IMR-90 (cell line): ENCODE data around the gene MAGI1. TPM values are rescaled to one million over a fixed set of nuclear protein-coding genes. Genes with fewer than 3 reads are reported as not detected.

Source experiments
- ATAC-seq: fragments of 200-7000 bp; cut with Tn5 transposase; 2 replicates; pipeline ENCODE4 v1.9.1; 2020; ENCODE audit warnings: low read depth, mild to moderate bottlenecking, moderate library complexity
- BruUV-seq: library from RNA; stranded (reverse); fragments of 400-500 nt; replicated peaks from 2 replicates; lab custom pipeline; 2021; lab: Mats Ljungman, UMichigan
- CTCF ChIA-PET: fragments of 300-600 bp; formaldehyde crosslinking; extraction: SDS; loops from one replicate; lab custom pipeline; 2021; ENCODE audit warnings: antibody characterized with exemption; lab: Yijun Ruan, JAX
- POLR2A ChIA-PET: fragments of 300-600 bp; sonication (Branson Sonifier 250); formaldehyde crosslinking; loops from one replicate; lab custom pipeline; 2022; ENCODE audit warnings: antibody characterized with exemption; ENCODE audit not compliant: unreplicated experiment; lab: Charles Lee
- DNase-seq: peaks from one replicate; pipeline ENCODE4 v3.0.0; 2013
- H2AFZ ChIP-seq: replicated peaks from 2 replicates; pipeline ENCODE3; 2013; ENCODE audit warnings: low read length, mild to moderate bottlenecking; ENCODE audit not compliant: poor library complexity
- H2AK5ac ChIP-seq: 2 replicates; pipeline ENCODE4 v1.6.1; 2013; ENCODE audit warnings: low read depth, low read length, inconsistent platforms
- H2AK9ac ChIP-seq: replicated peaks from 2 replicates; pipeline ENCODE3; 2013; ENCODE audit warnings: mild to moderate bottlenecking, low read depth, low read length, moderate library complexity; ENCODE audit not compliant: poor library complexity
- H2BK120ac ChIP-seq: 2 replicates; pipeline ENCODE4 v1.6.1; 2013; ENCODE audit warnings: low read depth, low read length, inconsistent platforms
- H2BK15ac ChIP-seq: 3 replicates; pipeline ENCODE4 v1.6.1; 2013; ENCODE audit warnings: low read depth, low read length, inconsistent platforms
- H2BK20ac ChIP-seq: 2 replicates; pipeline ENCODE4 v1.6.1; 2013; ENCODE audit warnings: low read depth, mild to moderate bottlenecking, inconsistent platforms, low read length, moderate library complexity
- H2BK5ac ChIP-seq: 2 replicates; pipeline ENCODE4 v1.6.1; 2013; ENCODE audit warnings: mild to moderate bottlenecking, low read depth, low read length, inconsistent platforms; ENCODE audit not compliant: poor library complexity, severe bottlenecking
- H3K14ac ChIP-seq: replicated peaks from 2 replicates; pipeline ENCODE4 v1.6.1; 2013; ENCODE audit warnings: low read depth, low read length, inconsistent platforms
- H3K18ac ChIP-seq: 2 replicates; pipeline ENCODE4 v1.6.1; 2013; ENCODE audit warnings: low read depth, low read length, control low read depth
- H3K23ac ChIP-seq: 2 replicates; pipeline ENCODE4 v1.6.1; 2013; ENCODE audit warnings: low read depth, low read length, inconsistent platforms
- H3K27ac ChIP-seq: 2 replicates; pipeline ENCODE4 v1.5.1; 2013; ENCODE audit warnings: mild to moderate bottlenecking, control low read depth, low read length; ENCODE audit not compliant: insufficient read depth
- H3K27me3 ChIP-seq: 2 replicates; pipeline ENCODE4 v1.6.1; 2013; ENCODE audit warnings: low read length; ENCODE audit not compliant: control insufficient read depth, insufficient read depth
- H3K36me3 ChIP-seq: 2 replicates; pipeline ENCODE4 v1.6.1; 2013; ENCODE audit warnings: low read length, mixed read lengths; ENCODE audit not compliant: control insufficient read depth, insufficient read depth
- H3K4ac ChIP-seq: 2 replicates; pipeline ENCODE4 v1.6.1; 2013; ENCODE audit warnings: low read depth, low read length, inconsistent platforms
- H3K4me1 ChIP-seq: 2 replicates; pipeline ENCODE4 v1.6.1; 2013; ENCODE audit warnings: low read length, mixed read lengths; ENCODE audit not compliant: control insufficient read depth, insufficient read depth
- H3K4me2 ChIP-seq: 2 replicates; pipeline ENCODE4 v1.6.1; 2013; ENCODE audit warnings: low read depth, mild to moderate bottlenecking, control low read depth, low read length, moderate library complexity
- H3K4me3 ChIP-seq: 2 replicates; pipeline ENCODE4 v1.5.1; 2013; ENCODE audit warnings: low read depth, mild to moderate bottlenecking, control low read depth, low read length, moderate library complexity; ENCODE audit not compliant: insufficient read depth
- H3K56ac ChIP-seq: 2 replicates; pipeline ENCODE4 v1.6.1; 2013; ENCODE audit warnings: low read length, inconsistent platforms; ENCODE audit not compliant: insufficient read depth; ENCODE audit errors: extremely low read depth
- H3K79me1 ChIP-seq, 2 experiments: 2 replicates each; pipeline ENCODE4 v1.6.1; 2013; ENCODE audit warnings: low read length in 2 of 2, inconsistent platforms in 1 of 2, low read depth in 1 of 2
- H3K9ac ChIP-seq: 2 replicates; pipeline ENCODE4 v1.6.1; 2013; ENCODE audit warnings: low read depth, low read length, control low read depth
- H3K9me1 ChIP-seq: 2 replicates; pipeline ENCODE4 v1.6.1; 2013; ENCODE audit warnings: low read length, inconsistent platforms; ENCODE audit not compliant: insufficient read depth
- H3K9me3 ChIP-seq: 2 replicates; pipeline ENCODE4 v1.6.1; 2013; ENCODE audit warnings: low read length; ENCODE audit not compliant: control insufficient read depth, insufficient read depth
- H4K20me1 ChIP-seq: 2 replicates; pipeline ENCODE4 v1.6.1; 2013; ENCODE audit warnings: low read length, inconsistent platforms; ENCODE audit not compliant: insufficient read depth
- H4K5ac ChIP-seq: 2 replicates; pipeline ENCODE4 v1.6.1; 2013; ENCODE audit warnings: mild to moderate bottlenecking, low read depth, low read length, control low read depth
- H4K8ac ChIP-seq, 2 experiments: 2 replicates each; pipeline ENCODE4 v1.6.1; 2013; ENCODE audit warnings: low read depth in 2 of 2, low read length in 2 of 2, control low read depth in 1 of 2, inconsistent platforms in 1 of 2
- H4K91ac ChIP-seq: 2 replicates; pipeline ENCODE4 v1.6.1; 2013; ENCODE audit warnings: low read depth, low read length, inconsistent platforms; ENCODE audit not compliant: insufficient read depth
- BHLHE40 ChIP-seq: fragments of 150-350 bp; IDR thresholded peaks from 2 replicates; pipeline ENCODE4 v1.6.1; 2016; ENCODE audit warnings: mild to moderate bottlenecking, low read depth, low read length
- CEBPB ChIP-seq: IDR thresholded peaks from 2 replicates; pipeline ENCODE4 v1.6.1; 2012; ENCODE audit warnings: low read depth, low read length, improper control_type of control experiment
- CHD1 ChIP-seq: IDR thresholded peaks from 2 replicates; pipeline ENCODE4 v1.6.1; 2012; ENCODE audit warnings: low read depth, low read length, improper control_type of control experiment
- CTCF ChIP-seq: conservative IDR thresholded peaks from 2 replicates; pipeline ENCODE4 v1.5.1; 2012; ENCODE audit warnings: mild to moderate bottlenecking, low read depth, low read length, improper control_type of control experiment
- FOS ChIP-seq: fragments of 150-350 bp; IDR thresholded peaks from 2 replicates; pipeline ENCODE4 v1.6.1; 2016; ENCODE audit warnings: low read depth, low read length
- MAFK ChIP-seq: IDR thresholded peaks from 2 replicates; pipeline ENCODE4 v1.6.1; 2012; ENCODE audit warnings: low read depth, low read length, improper control_type of control experiment
- MAZ ChIP-seq: IDR thresholded peaks from 2 replicates; pipeline ENCODE4 v1.6.1; 2012; ENCODE audit warnings: low read depth, mild to moderate bottlenecking, low read length, improper control_type of control experiment, moderate library complexity, borderline replicate concordance
- MXI1 ChIP-seq: IDR thresholded peaks from 2 replicates; pipeline ENCODE4 v1.6.1; 2012; ENCODE audit warnings: low read depth, mild to moderate bottlenecking, low read length, moderate library complexity, borderline replicate concordance
- NFE2L2 ChIP-seq: fragments of 150-350 bp; IDR thresholded peaks from 2 replicates; pipeline ENCODE4 v1.6.1; 2016; ENCODE audit warnings: low read depth, mild to moderate bottlenecking, low read length
- POLR2A ChIP-seq: IDR thresholded peaks from 2 replicates; pipeline ENCODE4 v1.6.1; 2012; ENCODE audit warnings: mild to moderate bottlenecking, low read depth, low read length
- RCOR1 ChIP-seq: IDR thresholded peaks from 2 replicates; pipeline ENCODE4 v1.6.1; 2012; ENCODE audit warnings: mild to moderate bottlenecking, low read length, improper control_type of control experiment; ENCODE audit not compliant: insufficient replicate concordance
- RFX5 ChIP-seq: IDR thresholded peaks from 2 replicates; pipeline ENCODE4 v1.8.0; 2012; ENCODE audit warnings: low read depth, mild to moderate bottlenecking, low read length, moderate library complexity
- SMC3 ChIP-seq: fragments of 150-350 bp; IDR thresholded peaks from 2 replicates; pipeline ENCODE4 v1.6.1; 2016; ENCODE audit warnings: low read depth, mild to moderate bottlenecking, antibody characterized with exemption, low read length, moderate library complexity
- WGBS, 2 experiments: methylation state at CpG; one replicate each; pipeline versions ENCODE4 v1.1.5 to v1.1.7; 2013; ENCODE audit warnings: missing lambda C conversion rate in 2 of 2; ENCODE audit not compliant: insufficient read length in 1 of 2; ENCODE audit errors: extremely low coverage in 2 of 2; 5-methylcytosine and 5-hydroxymethylcytosine counted together
- dilution Hi-C: fragments of 300-500 bp; cut with HindIII; formaldehyde crosslinking; loops from one replicate; pipeline ENCODE4 v1.14.3; 2018; ENCODE audit warnings: low sequenced_read_pairs; ENCODE audit not compliant: unreplicated experiment
- in situ Hi-C: fragments of 300-500 bp; cut with MboI; formaldehyde crosslinking; loops from 3 replicates; pipeline ENCODE4 v1.14.3; 2019; ENCODE audit warnings: low sequenced_read_pairs, inconsistent platforms, mixed read lengths
- intact Hi-C: fragments of 100-400 bp; cut with micrococcal nuclease; formaldehyde crosslinking; loops from 2 replicates; pipeline ENCODE4 v1.10.0; 2022
- polyA plus RNA-seq, 3 experiments: library from polyadenylated mRNA; depleted of rRNA; stranded (reverse); fragments of >200 nt; gene quantifications; 2 replicates each; pipeline ENCODE4 v1.2.3, GENCODE V29; 2012; ENCODE audit warnings: low replicate concordance in 1 of 3
- total RNA-seq: library from RNA; depleted of rRNA; stranded (reverse); fragments of >200 nt; gene quantifications from 2 replicates; pipeline ENCODE4 v1.2.3, GENCODE V29; 2012

The MAGI1 gene
- total and polyA plus RNA-seq, 2 of the 4 experiments (the other 2 are of a cell fraction) = 14.5 to 24.2 TPM

- ATAC-seq = no peak
- Histone ChIP-seq H4K5ac (no peak overlapping the region), H3K36me3 (no peaks in the 10 kb centered on the region), H3K56ac (no peak overlapping the region), H4K20me1 (no peaks in the 10 kb centered on the region; the same call in 1 of the 2 replicates), H2AK9ac (no peak overlapping the region), H3K79me1 (peaks cover 24 to 28% of the 10 kb centered on the region in 2 experiments), H3K4me1 (0 out of 2 replicates have a peak, but pooled peaks cover under 1% of the 10 kb centered on the region), H4K8ac (no peak overlapping the region), H2BK15ac (no peak overlapping the region), H3K23ac (no peak overlapping the region), H3K4ac (no peak overlapping the region), H4K91ac (no peak overlapping the region), H2AK5ac (no peak overlapping the region), H3K14ac (no peak overlapping the region), H2AFZ (no peak overlapping the region), H2BK120ac (no peak overlapping the region), H3K4me2 (no peak overlapping the region), H3K4me3 (no peak overlapping the region), H3K9me3 (no peaks in the 10 kb centered on the region), H3K9me1 (no peaks in the 10 kb centered on the region), H2BK5ac (no peak overlapping the region), H3K27ac (no peak overlapping the region), H3K27me3 (no peaks in the 10 kb centered on the region), H3K9ac (no peak overlapping the region), H2BK20ac (no peak overlapping the region), H3K18ac (no peak overlapping the region)
- TF ChIP-seq CEBPB (no peak), POLR2A (no peak), NFE2L2 (no peak), FOS (no peak), SMC3 (no peak), RFX5 (no peak), RCOR1 (no peak), CHD1 (no peak), CTCF (no peak), MAZ (no peak), MXI1 (no peak), MAFK (no peak), BHLHE40 (no peak)
- in situ Hi-C loops = no loop called here
- no TSS peak for BruUV-seq
- no CpG with 5 or more reads among the region's 5 CpGs for WGBS, 2 experiments
- ChIA-PET CTCF (interaction anchor here (0.6 kb wide), 1 partner anchor 19 kb away, joined by 3 read pairs; no protein-coding TSS in a partner anchor), POLR2A (no interaction called here)
- dilution Hi-C loops = no loop called here
- intact Hi-C loops = no loop called here
- no peak for DNase-seq
Observed at GRCh38 chr3:65816208-65816607, 222.5 kb downstream of the MAGI1 start.
